ENCODE measurements around the gene RANBP10.

DNA sequence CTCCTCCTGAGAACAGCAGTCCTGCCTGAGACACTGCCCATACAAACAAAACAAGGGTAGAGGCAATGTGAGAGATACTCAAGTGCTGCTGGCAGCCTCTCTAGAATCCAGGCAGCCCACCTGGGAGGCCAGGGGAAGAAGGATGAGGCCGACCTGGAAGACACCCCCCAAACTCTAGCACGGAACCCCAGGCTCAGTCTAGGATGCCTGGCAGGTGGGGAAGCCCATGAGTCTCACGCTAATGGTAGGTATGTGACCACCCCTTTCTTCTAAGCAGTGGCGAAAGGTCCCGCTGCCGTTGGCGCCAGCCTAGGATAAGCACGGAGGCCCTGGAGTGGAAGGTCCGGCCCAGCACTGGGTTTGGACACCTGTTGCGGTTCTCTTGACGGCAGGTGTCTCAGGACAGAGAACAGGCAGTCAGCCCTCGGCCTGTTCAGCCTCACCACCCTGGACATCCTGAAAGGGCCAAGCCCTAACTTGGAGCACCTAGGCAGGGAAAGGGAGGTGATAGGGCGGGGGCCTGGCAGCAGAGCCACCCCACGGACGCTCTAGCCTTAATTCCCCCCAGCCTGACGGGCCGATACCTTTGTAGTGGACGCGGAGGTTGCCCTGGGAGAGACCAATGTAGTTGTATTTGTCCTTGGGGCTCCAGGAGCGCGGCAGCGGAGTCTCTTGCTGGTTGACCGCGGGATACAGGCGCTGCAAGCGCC lies 487 bp downstream of the RANBP10 start:
- no peak for TF ChIP-seq CTCF (IDR thresholded peaks at IDR 0.05)
- no peak for TF ChIP-seq POLR2A (IDR thresholded peaks at IDR 0.05)
- TF ChIP-seq POLR2AphosphoS5 (IDR thresholded peaks at IDR 0.05): no peak

Measured in breast epithelium (tissue), 3 donors.